Sigmoid colon (tissue), 7 donors: ENCODE measurements around the gene LCN2. TPM values are rescaled to one million over a fixed set of nuclear protein-coding genes. Genes with fewer than 3 reads are reported as not detected.
A peak's percentile ranks its signal among the peaks of the same experiment; 100 is the strongest.

Experiments used
- DNase-seq: peaks from one replicate; pipeline ENCODE4 v3.0.0-alpha.2; 2019
- H3K27ac ChIP-seq, 4 donors: fragments of 200-600 bp; sonication (generic); one replicate each; pipeline ENCODE4 v1.5.1; 2016 to 2019; ENCODE audit warnings: mild to moderate bottlenecking in 1 of 4
- H3K27me3 ChIP-seq, 3 donors: fragments of 200-600 bp; sonication (generic); one replicate each; pipeline ENCODE4 v1.5.1; 2019; ENCODE audit warnings: mild to moderate bottlenecking in 1 of 3
- H3K36me3 ChIP-seq, 4 donors: fragments of 200-600 bp; sonication (generic); one replicate each; pipeline ENCODE4 v1.5.1; 2016 to 2019
- H3K4me1 ChIP-seq, 4 donors: fragments of 200-600 bp; sonication (generic); one replicate each; pipeline ENCODE4 v1.5.1; 2017 to 2019
- H3K4me3 ChIP-seq, 4 donors: fragments of 200-600 bp; sonication (generic); one replicate each; pipeline ENCODE4 v1.5.1; 2017 to 2019; ENCODE audit warnings: mild to moderate bottlenecking in 2 of 4, moderate library complexity in 1 of 4
- H3K9me3 ChIP-seq, 4 donors: fragments of 200-600 bp in 3 of 4; sonication (generic) in 3 of 4; one replicate each; pipeline versions ENCODE4 v1.5.1 to v1.6.1; 2013 to 2019
- EP300 ChIP-seq, 4 donors: sonication (generic); formaldehyde crosslinking; IDR thresholded peaks; one replicate each; pipeline ENCODE4 v1.6.1; 2017; ENCODE audit warnings: antibody characterized with exemption in 4 of 4
- POLR2A ChIP-seq, 2 donors: fragments of 450-650 bp; IDR thresholded peaks; one replicate each; pipeline ENCODE4 v1.6.1; 2016; ENCODE audit warnings: antibody characterized with exemption in 2 of 2, mild to moderate bottlenecking in 2 of 2, moderate library complexity in 2 of 2
- POLR2AphosphoS5 ChIP-seq, 4 donors: sonication (generic); formaldehyde crosslinking; IDR thresholded peaks; one replicate each; pipeline ENCODE4 v1.6.1; 2017; ENCODE audit warnings: antibody characterized with exemption in 4 of 4
- WGBS, 2 donors: extraction: QIAGEN DNeasy Blood & Tissue Kit; methylation state at CpG; one replicate each; pipeline ENCODE4 v1.1.7; 2013; 5-methylcytosine and 5-hydroxymethylcytosine counted together
- intact Hi-C: fragments of 100-400 bp; cut with DNase I; formaldehyde crosslinking; loops from one replicate; pipeline ENCODE4 v1.15.1; 2023
- polyA plus RNA-seq, 3 donors: library from polyadenylated mRNA; stranded (reverse); fragments of 200-250 nt; gene quantifications; one replicate each; pipeline ENCODE4 v1.2.3, GENCODE V29; 2013
- total RNA-seq, 4 donors: library from RNA; depleted of rRNA; stranded (reverse); fragments of >200 nt; gene quantifications; one replicate each; pipeline ENCODE4 v1.1.0, GENCODE V29; 2016
- TF ChIP-seq, protein P1 (sequence below), 4 experiments: fragments of 450-650 bp in 3 of 4; fragments of 200-600 bp in 1 of 4; IDR thresholded peaks; one replicate each; pipeline ENCODE4 v1.5.1; 2016 to 2019; ENCODE audit warnings: antibody characterized with exemption in 4 of 4, mild to moderate bottlenecking in 3 of 4, moderate library complexity in 2 of 4
- donor health status: healthy with polysubstance abuse.
- donor health status: Bipolar disorder and iron deficiency.
- donor health status: healthy.

The LCN2 gene
- total and polyA plus RNA-seq, 7 donors, result 9.6 to 1,818 (median 79.8) TPM; not detected in 4

GRCh38 chr9:128159784-128160602, 10.7 kb downstream of the LCN2 start, which contains the start of gene BBLN:
TSS of gene BBLN (plus strand) at chr9:128160265. CDS start at chr9:128160408, 143 bp downstream.
- Histone ChIP-seq H3K27ac (peak within 1 kb of the TSS; percentile 68 to 75 (median 72)), H3K36me3 (peaks cover 0 to 23% (median 12%) of the 10 kb centered on the region in 4 donors), H3K4me1 (peaks cover 0 to 26% (median 16%) of the 10 kb centered on the region in 4 donors), H3K9me3 (no peaks in the 10 kb centered on the region), H3K27me3 (no peaks in the 10 kb centered on the region), H3K4me3 (peak within 1 kb of the TSS; percentile 49 to 73 (median 66))
- TF ChIP-seq POLR2AphosphoS5 (IDR thresholded peaks at IDR 0.05) (peak; percentile 53 to 84 (median 70)), POLR2A (IDR thresholded peaks at IDR 0.05) (peak in 1 of 2 donors; percentile 50), EP300 (IDR thresholded peaks at IDR 0.05) (no peak)
- intact Hi-C loops, result no loop called here
- peak; percentile 98 for DNase-seq
- 0% methylated on average over 77 of the region's 77 CpGs for WGBS, 2 donors

DNA sequence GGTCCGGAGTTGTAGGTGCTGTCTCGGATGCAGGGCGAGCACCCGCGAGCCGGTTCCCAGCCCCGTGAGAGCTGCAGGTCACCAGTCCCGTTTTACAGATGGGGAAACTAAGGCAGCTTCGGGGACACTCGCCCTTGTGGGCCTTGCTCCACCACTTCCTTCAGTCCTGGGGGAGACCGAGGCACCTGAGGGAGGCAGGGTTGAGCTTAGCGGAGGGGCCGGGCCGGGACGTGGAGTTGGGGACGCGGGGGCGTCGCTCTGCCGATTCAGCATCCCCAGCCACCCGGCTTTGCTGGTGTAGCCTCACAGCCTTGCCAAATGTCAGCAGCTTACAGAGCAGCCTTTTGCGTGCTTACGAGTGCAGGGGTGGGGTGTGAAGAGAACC, 11.3 kb downstream of the LCN2 start:
- no peaks in the 10 kb centered on the region for H3K27me3 ChIP-seq
- no peak for TF ChIP-seq EP300 (IDR thresholded peaks at IDR 0.05)
- TF ChIP-seq, protein P1, sequence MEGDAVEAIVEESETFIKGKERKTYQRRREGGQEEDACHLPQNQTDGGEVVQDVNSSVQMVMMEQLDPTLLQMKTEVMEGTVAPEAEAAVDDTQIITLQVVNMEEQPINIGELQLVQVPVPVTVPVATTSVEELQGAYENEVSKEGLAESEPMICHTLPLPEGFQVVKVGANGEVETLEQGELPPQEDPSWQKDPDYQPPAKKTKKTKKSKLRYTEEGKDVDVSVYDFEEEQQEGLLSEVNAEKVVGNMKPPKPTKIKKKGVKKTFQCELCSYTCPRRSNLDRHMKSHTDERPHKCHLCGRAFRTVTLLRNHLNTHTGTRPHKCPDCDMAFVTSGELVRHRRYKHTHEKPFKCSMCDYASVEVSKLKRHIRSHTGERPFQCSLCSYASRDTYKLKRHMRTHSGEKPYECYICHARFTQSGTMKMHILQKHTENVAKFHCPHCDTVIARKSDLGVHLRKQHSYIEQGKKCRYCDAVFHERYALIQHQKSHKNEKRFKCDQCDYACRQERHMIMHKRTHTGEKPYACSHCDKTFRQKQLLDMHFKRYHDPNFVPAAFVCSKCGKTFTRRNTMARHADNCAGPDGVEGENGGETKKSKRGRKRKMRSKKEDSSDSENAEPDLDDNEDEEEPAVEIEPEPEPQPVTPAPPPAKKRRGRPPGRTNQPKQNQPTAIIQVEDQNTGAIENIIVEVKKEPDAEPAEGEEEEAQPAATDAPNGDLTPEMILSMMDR (IDR thresholded peaks at IDR 0.05), result no peak
- TF ChIP-seq POLR2A (IDR thresholded peaks at IDR 0.05), result no peak
- no peak for TF ChIP-seq POLR2AphosphoS5 (IDR thresholded peaks at IDR 0.05)
- intact Hi-C loops, result no loop called here
- 1% methylated on average over 23 of the region's 23 CpGs for WGBS, 2 donors
- peaks cover under 1 to 29% (median 15%) of the 10 kb centered on the region in 4 donors for H3K36me3 ChIP-seq
- peak overlapping the region; percentile 49 to 73 (median 66) for H3K4me3 ChIP-seq
- peak overlapping the region; percentile 68 to 75 (median 69) for H3K27ac ChIP-seq
- no peaks in the 10 kb centered on the region for H3K9me3 ChIP-seq
- peaks cover 0 to 26% (median 16%) of the 10 kb centered on the region in 4 donors for H3K4me1 ChIP-seq
- DNase-seq, result no peak

GRCh38 chr9:128161215-128161902, 12.1 kb downstream of the LCN2 start:
- H3K9me3 ChIP-seq, result no peaks in the 10 kb centered on the region
- peaks cover 8 to 37% (median 19%) of the 10 kb centered on the region in 4 donors for H3K36me3 ChIP-seq
- intact Hi-C loops, result no loop called here
- H3K27me3 ChIP-seq, result no peaks in the 10 kb centered on the region
- DNase-seq, result no peak
- no peak overlapping the region for H3K4me3 ChIP-seq
- 89 to 92% methylated on average over 13 of the region's 13 CpGs for WGBS, 2 donors
- TF ChIP-seq EP300 (IDR thresholded peaks at IDR 0.05) (no peak), POLR2A (IDR thresholded peaks at IDR 0.05) (no peak), POLR2AphosphoS5 (IDR thresholded peaks at IDR 0.05) (no peak)
- TF ChIP-seq, protein P1 (IDR thresholded peaks at IDR 0.05), result no peak
- H3K27ac ChIP-seq, result no peak overlapping the region
- H3K4me1 ChIP-seq, result peaks cover 0 to 26% (median 16%) of the 10 kb centered on the region in 4 donors

GRCh38 chr9:128162215-128163026, 13.2 kb downstream of the LCN2 start:
- Histone ChIP-seq H3K27ac (peak overlapping the region in 1 of 4 donors; percentile 21), H3K27me3 (no peaks in the 10 kb centered on the region), H3K36me3 (peaks cover 19 to 47% (median 29%) of the 10 kb centered on the region in 4 donors), H3K4me3 (no peak overlapping the region), H3K4me1 (peaks cover 0 to 26% (median 16%) of the 10 kb centered on the region in 4 donors), H3K9me3 (no peaks in the 10 kb centered on the region)
- WGBS, 2 donors, result 90% methylated on average over 10 of the region's 10 CpGs
- TF ChIP-seq, protein P1 (IDR thresholded peaks at IDR 0.05), result no peak
- TF ChIP-seq POLR2AphosphoS5 (IDR thresholded peaks at IDR 0.05) (no peak), EP300 (IDR thresholded peaks at IDR 0.05) (no peak), POLR2A (IDR thresholded peaks at IDR 0.05) (no peak)
- intact Hi-C loops, result no loop called here
- DNase-seq, result no peak
